Activated CD8-positive, alpha-beta memory T cell treated with anti-CD3 and anti-CD28 coated beads for 36 hours (primary cell): ENCODE measurements around the gene HRH2. TPM values are rescaled to one million over a fixed set of nuclear protein-coding genes. Genes with fewer than 3 reads are reported as not detected.
"Not testable (repeated sequence)": the region's sequence is repeated elsewhere in the genome, so short reads cannot be mapped to it uniquely, and the experiment has no call there.

Experiments used
- CTCF ChIA-PET: fragments of 350-600 bp; sonication (Branson Sonifier 250); formaldehyde crosslinking; loops from one replicate; lab custom pipeline; 2021; ENCODE audit warnings: antibody characterized with exemption; lab: Charles Lee
- POLR2A ChIA-PET: fragments of 350-600 bp; sonication (Branson Sonifier 250); formaldehyde crosslinking; loops from one replicate; lab custom pipeline; 2021; ENCODE audit warnings: antibody characterized with exemption; lab: Charles Lee
- total RNA-seq, 2 experiments: library from RNA; stranded (reverse); gene quantifications; one replicate each; pipeline ENCODE4 v1.2.3, GENCODE V29; 2021

Gene HRH2
- total RNA-seq, 2 experiments from 2014 or later = 32.6 to 34.5 TPM

DNA sequence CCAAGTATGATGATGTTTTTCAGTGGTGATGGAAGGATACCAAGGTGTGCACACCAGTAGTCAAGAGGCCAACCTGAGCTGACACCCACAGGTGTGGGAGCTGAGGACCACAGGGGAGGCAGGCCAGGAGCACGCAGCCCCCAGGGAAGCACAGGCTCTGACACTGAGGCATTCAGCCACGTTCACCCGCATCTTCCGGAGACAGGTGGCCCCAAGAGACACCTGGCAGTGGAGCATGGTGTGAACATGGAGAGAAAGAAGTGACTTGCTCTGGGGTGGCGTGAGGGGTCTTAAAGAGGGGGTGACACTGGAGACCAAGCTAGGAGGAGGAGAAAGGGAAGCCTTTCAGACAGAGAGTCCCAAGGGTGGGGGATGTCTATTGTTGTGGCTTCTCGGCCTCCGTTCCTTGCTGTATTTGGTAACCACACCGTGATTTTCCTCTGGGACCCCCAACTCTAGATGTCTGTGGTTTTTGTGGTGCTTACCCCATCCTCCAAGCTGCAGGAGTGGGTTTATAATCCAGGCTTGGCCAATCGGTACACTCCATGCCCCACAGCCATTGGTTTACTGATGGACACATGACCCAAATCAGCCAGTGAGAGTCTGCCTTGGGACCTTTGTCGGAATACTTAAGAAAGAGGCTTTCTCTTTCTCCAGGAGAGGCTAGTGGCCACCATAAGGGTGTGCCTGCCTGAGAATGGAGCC, 84.6 kb downstream of the HRH2 start:
- CTCF ChIA-PET = interaction anchor here (0.6 kb wide), 1 partner anchor 1326 kb away, joined by 3 read pairs; no protein-coding TSS in a partner anchor
- POLR2A ChIA-PET = no interaction called here

DNA sequence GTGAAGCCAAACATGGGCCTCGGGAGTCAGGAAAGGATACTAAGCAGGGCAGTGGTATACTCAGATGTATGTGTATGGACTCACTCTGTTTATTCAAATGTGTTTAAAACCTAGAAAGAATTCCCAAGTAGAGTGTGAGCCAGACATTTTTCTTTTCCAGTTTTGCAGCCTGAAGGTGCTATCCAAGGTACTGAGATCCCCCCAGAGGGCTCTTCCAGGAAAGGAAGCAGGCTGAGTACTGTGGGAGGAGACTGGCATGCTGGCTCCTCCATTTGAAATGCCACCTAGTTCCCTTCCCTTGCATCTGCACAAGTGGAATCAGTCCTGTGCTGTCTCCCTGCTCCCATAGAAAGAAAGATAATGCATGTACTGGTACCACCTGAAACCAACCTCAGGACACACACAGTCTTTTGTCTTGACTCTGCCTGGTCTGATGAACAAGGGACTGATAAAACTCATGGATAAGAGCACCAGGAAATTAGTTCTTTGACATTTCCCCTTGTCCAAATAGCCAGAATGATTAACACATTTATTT, 85.9 kb downstream of the HRH2 start:
- ChIA-PET POLR2A (no interaction called here), CTCF (no interaction called here)

DNA sequence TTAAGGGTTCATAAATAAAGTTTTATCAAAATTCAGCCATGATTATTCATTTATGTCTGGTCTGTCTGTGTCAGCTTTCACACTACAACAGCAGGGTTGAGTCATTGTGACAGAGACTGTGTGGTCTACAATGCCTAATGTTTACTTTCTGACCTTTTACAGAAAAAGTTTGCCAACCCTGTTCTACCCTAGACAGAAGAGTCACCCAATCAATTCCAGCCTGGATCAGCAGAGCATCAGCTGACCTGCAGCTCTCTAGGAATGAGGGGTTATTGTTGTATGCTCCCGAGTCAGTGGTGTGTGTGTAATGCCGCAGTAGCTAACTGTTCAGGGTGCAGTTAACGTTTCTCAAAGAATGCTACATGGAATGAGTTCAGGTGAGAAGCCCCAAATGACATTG, 87.3 kb downstream of the HRH2 start:
- ChIA-PET POLR2A (interaction anchor here (0.5 kb wide), 2 partner anchors 62 to 614 kb away, joined by 4 to 5 read pairs; no protein-coding TSS in a partner anchor), CTCF (interaction anchor here (2.6 kb wide), 1 partner anchor 15 kb away, joined by 8 read pairs; no protein-coding TSS in a partner anchor)

DNA sequence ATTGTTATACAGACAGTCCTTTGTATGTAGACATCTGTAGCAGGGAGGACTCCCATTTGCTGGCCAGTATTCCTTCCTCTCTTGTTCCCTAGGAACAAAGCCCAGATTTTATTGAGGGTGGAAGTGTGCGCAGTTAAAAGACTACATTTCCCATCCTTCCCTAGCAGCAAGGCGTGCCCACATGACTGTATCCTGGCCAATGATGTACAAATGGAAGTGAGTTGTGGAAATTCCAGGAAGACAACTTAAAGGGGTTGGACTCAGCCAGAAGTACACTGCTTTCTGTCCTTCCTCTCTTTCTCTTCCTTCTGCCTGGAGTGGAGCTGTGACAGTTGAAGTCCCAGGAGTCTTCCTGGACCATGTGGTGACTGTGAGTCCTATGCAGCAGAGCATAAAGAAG, 89.0 kb downstream of the HRH2 start:
- ChIA-PET CTCF (interaction anchor here (2.6 kb wide), 1 partner anchor 17 kb away, joined by 8 read pairs; no protein-coding TSS in a partner anchor), POLR2A (no interaction called here)

DNA sequence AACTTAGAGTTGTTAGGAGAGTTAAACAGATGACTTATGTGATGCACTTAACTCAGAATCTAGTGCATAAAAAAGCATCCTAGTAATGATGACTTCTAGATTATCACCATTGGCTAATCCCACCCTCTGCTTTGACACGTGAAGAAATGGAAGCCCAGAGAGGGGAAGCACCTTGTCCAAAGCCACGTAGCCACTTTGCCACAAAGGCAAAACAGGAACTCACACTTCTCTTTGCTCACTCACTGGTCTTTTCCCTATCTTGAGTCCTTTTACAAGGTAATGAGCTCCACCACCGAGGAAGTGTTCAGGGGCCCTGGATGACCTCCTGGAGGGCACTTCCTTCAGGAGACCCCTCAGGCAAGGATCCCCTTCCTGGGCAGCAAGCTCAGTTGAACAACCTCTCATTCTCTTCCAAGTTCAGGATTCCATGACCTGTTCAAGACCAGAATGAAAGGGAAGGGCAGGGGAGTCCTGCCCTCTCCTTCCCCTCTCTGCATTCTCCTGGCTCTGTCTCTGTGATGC, 89.7 kb downstream of the HRH2 start:
- CTCF ChIA-PET = no interaction called here
- POLR2A ChIA-PET = no interaction called here

DNA sequence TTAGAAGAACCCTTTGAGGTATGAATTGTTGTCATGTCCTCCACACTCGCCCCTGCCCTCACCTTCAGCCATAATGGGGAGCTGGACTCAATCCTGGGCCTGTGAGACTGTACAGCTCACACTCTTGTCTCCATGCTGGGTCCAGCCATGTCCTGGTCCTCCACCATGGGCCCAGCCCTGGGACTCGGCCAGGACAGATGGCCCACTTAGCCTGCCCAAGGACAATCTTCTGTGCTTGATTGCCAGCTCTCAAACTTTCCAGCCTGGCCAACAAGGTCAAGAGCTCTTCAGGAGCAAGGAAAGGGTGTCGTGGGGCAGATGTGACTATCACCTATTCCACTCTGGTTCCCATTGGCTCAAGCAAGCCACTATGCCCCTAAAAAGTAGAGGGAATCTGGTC, 90.8 kb downstream of the HRH2 start:
- ChIA-PET POLR2A (interaction anchor here (1.0 kb wide), 1 partner anchor 48 kb away, joined by 3 read pairs; no protein-coding TSS in a partner anchor), CTCF (no interaction called here)

DNA sequence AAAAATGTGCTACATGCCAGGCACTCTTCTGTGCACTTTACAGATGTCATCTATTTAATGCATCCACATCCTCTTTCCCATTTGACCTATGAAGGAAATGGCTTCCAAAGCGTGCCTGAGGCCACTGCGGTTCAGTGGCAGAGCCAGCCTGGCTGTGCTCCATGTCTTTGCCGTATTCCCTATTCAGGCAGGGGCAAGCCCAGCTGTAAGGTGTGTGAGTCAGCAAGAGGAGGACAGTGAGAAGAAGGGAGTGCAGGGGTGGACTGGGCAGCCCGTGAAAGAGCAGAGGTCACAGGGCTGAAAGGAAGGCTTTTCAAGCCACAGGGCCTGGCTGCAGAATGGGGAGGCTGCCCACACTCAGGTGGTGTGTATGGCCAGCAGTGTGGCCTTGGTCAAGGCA, 91.7 kb downstream of the HRH2 start:
- ChIA-PET POLR2A (no interaction called here), CTCF (no interaction called here)

DNA sequence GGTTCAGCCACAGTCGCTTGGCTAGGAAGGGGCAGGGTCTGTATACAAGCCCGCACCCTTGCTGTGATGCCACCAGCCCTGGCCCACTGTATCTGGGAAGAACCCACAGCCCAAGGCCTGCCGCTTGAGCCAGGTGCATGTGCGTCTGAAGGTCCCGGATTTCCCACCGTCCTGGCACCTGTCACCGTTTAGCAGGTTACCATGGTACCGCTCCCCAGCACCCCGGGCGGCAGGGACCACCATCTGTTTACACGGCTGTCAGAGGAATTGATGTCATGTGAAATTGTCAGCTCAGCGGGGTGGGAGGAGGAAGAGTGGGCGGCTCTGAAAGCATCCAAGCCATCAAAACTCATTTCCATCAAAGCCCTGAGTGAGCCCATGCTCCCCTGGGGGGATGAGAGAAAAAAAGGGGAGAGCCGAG, 92.7 kb downstream of the HRH2 start:
- ChIA-PET POLR2A (no interaction called here), CTCF (no interaction called here)

DNA sequence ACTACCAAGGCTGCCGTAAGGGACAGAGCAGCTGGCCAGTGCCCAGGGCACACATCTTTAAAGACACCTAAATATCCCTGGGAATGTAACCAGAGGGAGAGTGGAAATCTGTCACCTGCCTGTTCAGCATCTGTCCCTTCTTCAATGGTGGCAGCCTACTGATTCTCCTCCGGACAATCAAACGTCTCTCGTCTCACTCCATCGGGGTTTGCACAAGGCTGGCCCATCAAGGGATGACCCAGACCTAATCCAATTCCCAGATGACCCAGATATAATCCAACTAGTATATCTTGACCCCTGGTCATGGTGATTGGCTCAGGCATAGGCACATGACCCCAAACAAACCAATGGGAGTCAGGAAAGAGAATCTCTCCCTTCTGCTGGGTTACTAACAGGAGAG, 93.5 kb downstream of the HRH2 start:
- ChIA-PET POLR2A (no interaction called here), CTCF (no interaction called here)

DNA sequence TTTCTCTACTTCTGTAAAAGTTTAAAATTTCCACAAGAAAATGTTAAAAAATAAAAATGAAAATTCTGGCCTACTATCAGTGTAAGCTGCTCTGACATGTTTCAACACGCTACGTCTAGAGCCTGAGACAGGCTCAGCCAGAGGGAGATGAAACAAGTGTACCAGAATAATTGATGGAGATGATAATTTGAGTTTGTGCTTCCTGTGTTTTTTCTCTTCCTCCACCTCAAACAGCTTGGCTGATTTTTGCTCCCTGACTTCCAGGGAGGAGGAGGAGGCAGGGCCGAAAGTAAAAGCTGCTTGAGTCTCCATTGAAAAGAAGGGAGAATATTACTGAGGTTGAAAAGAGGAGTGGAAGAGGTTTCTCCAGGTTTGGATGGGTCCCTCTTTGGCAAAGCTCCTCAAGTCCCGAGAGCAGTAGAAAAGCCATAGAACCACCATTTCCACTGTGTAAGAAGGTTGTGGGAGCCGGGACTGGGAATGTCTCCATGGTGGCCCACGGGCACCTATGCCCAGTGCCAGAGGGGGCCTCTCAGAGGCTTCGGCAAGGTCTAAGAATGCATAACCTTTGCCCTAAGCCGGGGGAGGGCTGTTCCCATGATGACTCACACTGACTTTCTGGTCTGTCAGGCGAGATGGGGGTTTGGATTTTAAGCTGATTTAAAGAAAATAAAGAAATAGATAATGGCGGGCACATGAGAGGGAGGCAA, 95.1 kb downstream of the HRH2 start:
- ChIA-PET CTCF (no interaction called here), POLR2A (no interaction called here)

DNA sequence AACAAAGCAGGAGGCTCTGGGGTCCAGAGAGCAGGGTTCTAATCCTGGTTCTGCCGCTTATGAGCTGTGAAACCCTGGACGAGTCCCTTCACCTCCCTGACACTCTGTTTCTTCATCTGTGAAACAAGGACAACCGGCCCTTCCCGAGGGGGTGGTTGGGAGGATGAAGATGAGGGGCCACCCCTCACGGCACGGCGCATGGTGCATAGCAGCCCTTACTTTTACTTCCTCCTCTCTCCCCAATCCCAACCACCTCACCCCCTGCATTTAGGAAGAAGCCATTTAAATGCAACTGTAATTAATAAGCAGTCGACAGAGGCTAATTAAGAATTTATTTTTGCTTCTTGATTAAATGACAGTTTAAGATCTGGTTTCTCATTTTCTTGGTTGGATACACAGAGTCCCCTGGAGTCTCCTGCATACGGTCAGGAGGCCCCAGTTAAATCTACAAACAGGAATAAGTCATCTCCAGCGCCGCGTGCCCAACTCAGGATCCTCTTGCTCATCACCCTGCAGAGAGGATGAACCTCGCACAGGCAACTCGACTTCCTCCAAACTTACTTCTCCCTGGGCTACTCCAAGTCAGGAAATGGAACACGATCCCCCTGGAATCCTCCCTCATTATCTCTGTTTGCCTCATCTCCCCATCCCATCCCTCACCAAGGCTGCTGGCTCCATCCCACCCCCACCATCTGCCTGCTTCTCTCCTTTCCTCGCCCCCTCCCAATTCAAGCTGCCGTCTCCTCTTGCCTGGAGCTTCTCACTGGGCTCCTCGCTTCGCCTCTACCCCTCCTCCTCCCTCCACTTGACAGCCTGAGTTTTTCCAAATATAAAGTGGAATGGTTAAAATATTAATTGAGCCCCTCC, 95.9 kb downstream of the HRH2 start:
- POLR2A ChIA-PET = no interaction called here
- CTCF ChIA-PET = no interaction called here

DNA sequence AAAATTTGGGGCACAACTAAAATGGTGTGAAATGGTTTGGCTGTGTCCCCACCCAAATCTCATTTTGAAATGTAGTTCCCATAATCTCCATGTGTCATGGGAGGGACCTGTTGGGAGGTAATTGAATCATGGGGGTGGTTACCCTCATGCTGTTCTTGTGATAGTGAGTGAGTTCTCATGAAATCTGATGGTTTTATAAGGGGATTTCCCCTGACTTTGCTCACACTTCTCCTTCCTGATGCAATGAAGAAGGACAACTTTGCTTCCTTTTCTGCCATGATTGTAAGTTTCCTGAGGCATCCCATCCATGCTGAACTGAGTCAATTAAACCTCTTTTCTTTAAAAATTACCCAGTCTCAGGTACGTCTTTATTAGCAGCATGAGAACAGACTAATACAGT, 102.1 kb downstream of the HRH2 start:
- CTCF ChIA-PET, POLR2A ChIA-PET: not testable (repeated sequence)

Other genes starting within 250 kb of the HRH2 start
- not detected for gene DRD1, start 213.9 kb upstream of the HRH2 start, total RNA-seq
- 100 to 1,000 TPM; 405 to 409 TPM for gene SFXN1, start 179.5 kb upstream of the HRH2 start, total RNA-seq
- gene CPLX2, start 213.5 kb downstream of the HRH2 start, total RNA-seq = not detected